Stimulated activated CD4-positive, alpha-beta T cell treated with anti-CD3 and anti-CD28 coated beads, Interleukin-2, amount 100 ng/mL, for 24 hours (primary cell): ENCODE data around the gene NR1I3.

ENCODE experiments used
- DNase-seq, 2 donors: peaks; one replicate each; pipeline ENCODE4 v3.0.0-alpha.2; 2020

NR1I3 gene

DNA sequence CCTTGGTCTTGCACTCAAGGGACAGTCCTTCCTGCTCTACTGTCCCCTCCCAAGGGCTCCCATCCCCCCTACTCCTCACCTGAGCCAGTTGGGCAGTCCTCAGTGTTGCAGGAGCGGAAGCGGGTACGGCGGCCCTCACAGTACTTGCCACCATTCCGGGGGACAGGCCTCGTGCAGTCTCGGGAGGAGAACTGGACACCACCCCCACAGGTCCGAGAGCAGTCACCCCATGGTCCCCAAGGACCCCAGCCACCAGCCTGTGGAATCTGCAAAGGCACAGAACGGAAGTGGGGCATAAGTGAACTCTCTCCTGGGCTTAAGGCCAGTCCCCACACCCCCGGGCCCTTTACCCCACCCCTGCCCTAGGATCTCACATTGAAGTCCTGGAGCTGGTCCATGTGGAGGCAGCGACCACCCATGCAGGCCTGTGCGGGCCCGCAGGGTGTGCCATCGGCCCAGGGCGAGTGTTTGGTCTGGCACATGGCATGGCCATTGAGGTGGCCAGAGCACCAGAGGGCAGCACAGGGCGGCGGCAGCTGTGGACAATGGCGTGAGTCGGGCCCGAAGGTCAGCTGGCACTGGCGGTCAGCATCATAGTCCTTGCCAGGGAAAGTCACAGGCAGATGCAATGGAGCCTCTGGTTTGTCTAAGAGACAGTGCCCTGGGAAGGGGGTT is 44.3 kb downstream of the NR1I3 start:
- DNase-seq = no peak

DNA sequence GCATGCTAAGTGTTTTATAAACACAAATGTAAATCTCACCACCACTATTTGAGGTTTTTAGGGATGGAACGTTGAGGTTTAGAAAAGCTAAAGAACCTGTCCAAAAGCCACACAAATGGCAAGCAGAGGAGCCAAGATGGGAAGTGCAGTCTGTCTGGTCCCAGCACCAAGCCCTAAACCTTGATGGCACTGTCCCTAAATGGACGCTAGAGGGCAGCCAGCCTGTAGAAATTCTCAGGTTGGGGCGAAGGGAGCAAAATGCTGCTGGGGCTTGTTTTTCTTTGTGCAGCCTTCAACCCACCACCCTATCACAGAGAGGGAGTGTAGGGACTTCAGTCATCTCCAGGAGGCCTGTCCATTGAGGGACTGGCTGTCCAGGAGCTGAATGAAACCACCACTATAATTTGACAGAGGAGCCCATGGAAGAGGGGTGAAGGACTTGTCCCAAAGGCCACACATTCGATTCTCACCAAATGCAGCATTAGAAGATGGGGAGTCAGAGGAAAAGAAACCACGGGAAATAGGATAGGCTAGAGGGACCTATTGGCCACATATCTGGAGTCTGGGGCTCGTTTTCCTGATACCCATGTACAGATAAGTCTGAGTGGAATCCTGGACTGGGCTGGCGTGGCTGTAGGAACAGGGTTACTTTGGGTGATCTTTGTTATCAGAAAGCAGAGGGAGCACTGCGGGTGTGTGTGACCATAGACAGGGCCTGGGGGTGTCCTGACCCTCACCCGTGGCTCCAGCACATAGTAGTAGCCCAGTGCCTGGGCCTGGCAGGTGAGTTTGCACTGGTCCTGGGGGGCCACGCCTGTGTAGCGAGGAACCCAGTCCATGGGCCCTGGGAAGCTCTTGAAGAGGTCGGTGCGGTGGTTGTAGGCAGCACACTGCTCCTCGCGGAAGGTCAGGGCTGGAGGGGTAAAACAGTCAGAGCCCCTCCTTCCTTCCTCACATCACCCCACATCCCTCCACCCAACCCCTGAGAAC is 45.2 kb downstream of the NR1I3 start:
- peak; percentile 60 to 71 for DNase-seq

GRCh38 chr1:161191971-161192370 is 46.0 kb downstream of the NR1I3 start:
- DNase-seq = no peak

DNA sequence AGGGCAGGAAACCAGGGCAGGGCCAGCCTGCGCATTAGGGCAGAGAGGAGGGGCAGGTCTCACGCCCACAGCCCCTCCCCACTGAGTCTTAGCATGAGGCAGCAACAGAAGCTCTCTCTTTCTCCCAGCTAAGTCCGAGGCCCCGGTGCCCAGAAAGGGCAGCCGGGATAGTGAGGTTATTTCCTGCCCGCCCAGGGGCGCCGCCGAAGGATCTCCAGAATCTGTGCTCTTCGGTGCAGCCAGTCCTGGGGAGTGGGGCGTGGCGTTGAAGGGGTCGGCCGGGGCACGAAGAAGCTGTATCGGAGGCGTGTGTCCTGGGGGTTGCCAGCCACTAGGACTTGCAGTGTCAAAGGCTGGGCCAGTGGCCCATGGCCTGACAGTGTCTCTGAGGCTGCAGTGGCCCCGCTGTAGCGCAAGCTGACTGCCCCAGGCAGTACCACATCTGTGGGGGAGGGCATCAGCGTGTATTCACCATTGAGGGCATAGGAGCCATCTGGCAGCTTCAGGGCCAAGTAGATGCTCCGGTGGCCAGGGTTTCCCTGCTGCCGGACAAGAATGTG is 47.0 kb downstream of the NR1I3 start:
- no peak for DNase-seq

- DNase-seq = no peak
Observed at GRCh38 chr1:161189036-161189435, 49.0 kb downstream of the NR1I3 start.

DNA sequence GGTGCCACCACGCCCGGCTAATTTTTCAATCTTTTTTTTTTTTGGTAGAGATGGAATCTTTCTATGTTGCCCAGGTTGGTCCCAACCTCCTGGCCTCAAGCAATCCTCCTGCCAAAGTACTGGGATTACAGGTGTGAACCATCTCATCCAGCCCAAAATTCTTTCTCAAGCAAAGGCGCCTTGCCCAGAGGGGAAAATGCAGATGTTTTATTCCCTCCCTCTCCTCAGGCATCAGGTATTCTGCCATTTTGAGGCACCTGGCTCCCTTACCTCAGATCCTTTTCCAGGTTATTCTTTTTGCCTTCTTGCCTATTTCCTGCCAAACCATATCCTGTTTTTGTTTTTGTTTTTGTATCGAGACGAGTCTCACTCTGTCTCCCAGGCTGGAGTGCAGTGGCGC is 49.6 kb downstream of the NR1I3 start:
- DNase-seq = no peak

- no peak for DNase-seq
Observed at GRCh38 chr1:161187311-161187710, 50.7 kb downstream of the NR1I3 start.

DNA sequence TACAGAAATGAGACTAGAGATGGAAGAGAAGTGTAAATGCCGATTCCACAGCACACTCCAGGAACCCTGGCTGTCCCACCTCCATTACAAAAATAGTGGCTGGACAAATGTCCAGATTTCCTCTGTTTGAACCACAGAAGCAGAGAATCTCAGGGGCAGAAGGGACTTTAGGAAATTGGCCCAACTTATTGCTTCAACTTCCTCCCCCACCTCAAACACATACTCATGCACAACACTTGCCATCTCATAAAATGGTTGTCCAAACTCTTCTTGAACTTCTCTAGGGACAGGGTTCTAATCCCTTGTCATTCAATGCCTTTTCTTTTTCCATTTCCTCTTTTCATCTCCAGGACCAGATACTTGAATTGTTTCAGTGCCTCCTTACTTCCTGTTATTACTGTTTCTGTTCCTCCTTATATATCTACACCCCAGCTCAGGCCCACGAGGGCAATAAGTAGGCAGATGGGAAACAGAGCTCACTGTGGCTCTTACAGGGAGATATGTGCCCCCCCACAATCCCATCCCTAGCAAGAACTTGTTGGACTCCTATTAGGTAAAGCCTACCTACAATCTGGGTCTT is 52.2 kb downstream of the NR1I3 start:
- no peak for DNase-seq

DNA sequence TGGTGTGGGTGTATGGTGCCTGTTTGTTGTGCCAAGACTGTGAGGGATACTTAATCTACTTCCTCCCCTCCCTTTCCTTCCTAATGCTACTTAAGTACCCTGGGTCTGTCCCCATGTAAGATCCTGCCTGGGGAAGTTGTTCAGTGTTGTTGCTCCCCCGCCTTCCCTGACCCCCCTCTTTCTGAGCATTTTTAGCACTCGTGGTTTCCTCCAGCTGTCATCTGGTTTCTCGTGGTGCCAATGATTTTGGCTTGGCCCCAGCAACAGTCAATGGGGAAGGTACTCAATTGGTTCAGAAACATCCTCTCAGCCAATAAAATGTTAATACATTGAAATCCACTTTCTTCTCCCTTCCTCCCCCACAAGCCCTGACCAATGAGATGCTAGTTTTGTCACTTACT is 52.7 kb downstream of the NR1I3 start:
- peak; percentile 61 to 67 for DNase-seq

DNA sequence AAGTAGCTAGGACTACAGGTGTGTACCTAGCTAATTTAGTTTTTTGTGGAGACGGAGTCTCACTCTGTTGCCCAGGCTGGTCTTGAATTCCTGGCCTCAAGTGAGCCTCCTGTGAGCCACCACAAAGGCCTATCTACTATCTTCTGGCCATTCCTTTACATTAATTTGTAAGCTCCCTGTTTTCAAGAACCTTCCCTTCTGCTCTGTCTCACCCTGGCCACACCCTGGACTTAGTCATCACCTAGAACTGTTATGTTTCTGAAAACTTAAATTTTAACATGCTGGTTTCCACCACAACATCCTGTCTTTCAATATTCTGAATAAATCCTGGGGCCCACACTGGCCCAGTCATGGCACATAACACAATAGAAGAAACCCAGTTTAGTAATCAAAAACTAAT is 55.8 kb downstream of the NR1I3 start:
- peak; percentile 64 to 71 for DNase-seq

DNA sequence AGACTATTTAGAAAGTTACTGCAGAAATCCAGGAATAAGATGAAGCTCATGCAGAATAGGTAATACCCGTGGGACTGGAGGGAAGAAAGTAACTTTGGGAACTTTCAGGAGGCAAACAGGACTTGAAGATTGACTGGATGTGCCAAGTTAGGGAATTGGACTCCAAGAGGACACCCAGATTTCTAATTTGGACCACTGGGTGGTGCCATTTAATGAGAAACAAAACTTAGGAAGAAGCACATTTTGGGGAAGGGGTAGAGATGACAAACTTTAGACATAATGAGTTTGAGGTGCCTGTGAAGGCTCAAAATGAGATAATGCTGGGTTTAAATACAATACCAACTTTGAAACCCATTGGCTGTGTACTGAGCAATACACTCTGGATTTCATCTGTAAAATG is 57.4 kb downstream of the NR1I3 start:
- no peak for DNase-seq

GRCh38 chr1:161179698-161180097 is 58.3 kb downstream of the NR1I3 start:
- no peak for DNase-seq
